ENCODE data around the gene RAB11B. TPM values are rescaled to one million over a fixed set of nuclear protein-coding genes. Genes with fewer than 3 reads are reported as not detected.

RAB11B gene
- total and polyA plus RNA-seq, 9 of the 15 experiments (the other 6 are each of a cell fraction or from before 2014, with no cell fraction given): 0.74 to 71.0 (median 13.8) TPM

- TF ChIP-seq TSHZ1 (CRISPR knock-in tag; IDR thresholded peaks at IDR 0.05): no peak
Measured at GRCh38 chr19:8396563-8397203, 6.5 kb downstream of the RAB11B start (continued).

GRCh38 chr19:8397271-8397670, 7.1 kb downstream of the RAB11B start:
- H3K79me2 ChIP-seq (ENCODE audit: control insufficient read depth, insufficient read depth, low read length): peaks cover 43% of the 10 kb centered on the region
- no peak for FAIRE-seq
- no TSS peak for BruUV-seq (replicated peaks)
- 0 out of 2 replicates have a peak, but pooled peaks have one; percentile 4 for TF ChIP-seq ARID4B (CRISPR knock-in tag; IDR thresholded peaks at IDR 0.05)
- no peak for TF ChIP-seq PREB (CRISPR knock-in tag; IDR thresholded peaks at IDR 0.05)
- TF ChIP-seq CREM (IDR thresholded peaks at IDR 0.05; ENCODE audit: low read depth): no peak
- peak; percentile 72 for TF ChIP-seq EGR1 (conservative IDR thresholded peaks at IDR 0.05)
- TF ChIP-seq NFIC (IDR thresholded peaks at IDR 0.05): peak; percentile 30; the same call in 1 of the 2 replicates
- POLR2A ChIA-PET: interaction anchor here (1.0 to 1.3 kb wide), 2 partner anchors 13 to 18 kb away, joined by 3 to 4 read pairs; no protein-coding TSS in a partner anchor
- H3K4me2 ChIP-seq (ENCODE audit: insufficient read depth, low read length): peak overlapping the region; percentile 26; the same call in 1 of the 2 replicates
- no peaks in the 10 kb centered on the region for H3K9me3 ChIP-seq (replicated peaks; ENCODE audit: control insufficient read depth, insufficient read depth, low read depth, low read length)
- H3K27me3 ChIP-seq (ENCODE audit: control insufficient read depth in 2 of 2, insufficient read depth in 2 of 2, low read length in 2 of 2): no peaks in the 10 kb centered on the region
- ATAC-seq: peak; percentile 15
- H3K9me1 ChIP-seq (ENCODE audit: control insufficient read depth, insufficient read depth, low read length): peaks cover 9% of the 10 kb centered on the region
- H3K27ac ChIP-seq (ENCODE audit: extremely low read depth, low read depth, low read length): no peak overlapping the region
- intact Hi-C loops (cut with micrococcal nuclease) (no loop called here), in situ Hi-C loops (cut with MboI) (loop anchor here (5.0 kb wide), 1 partner anchor 40 kb away; no protein-coding TSS in a partner anchor)
- no peak overlapping the region for H3K4me3 ChIP-seq
- H2AFZ ChIP-seq (ENCODE audit: low read depth, low read length): no peak overlapping the region
- 33% methylated on average over 6 of the region's 7 CpGs for WGBS (ENCODE audit: insufficient coverage, low coverage, missing lambda C conversion rate)
- CTCF ChIA-PET (ENCODE audit: low intra/inter-chr PET ratio): interaction anchor here (1.6 kb wide), 1 partner anchor 42 kb away, joined by 4 read pairs; no protein-coding TSS in a partner anchor
- H3K9ac ChIP-seq (ENCODE audit: insufficient read depth in 1 of 2, low read depth in 2 of 2, low read length in 2 of 2): peak overlapping the region in 1 of 2 experiments; percentile 77; a peak in 2 of 4 replicates
- peaks cover 38% of the 10 kb centered on the region for H4K20me1 ChIP-seq (replicated peaks; ENCODE audit: control insufficient read depth, insufficient read depth, low read length)
- H3K4me1 ChIP-seq (replicated peaks in 1 of 2; ENCODE audit: control insufficient read depth in 2 of 2, insufficient read depth in 2 of 2, low read length in 2 of 2): peaks cover 12 to 58% of the 10 kb centered on the region in 2 experiments; a peak in 4 of 5 replicates
- H3K36me3 ChIP-seq (ENCODE audit: control insufficient read depth, insufficient read depth, low read length): peaks cover 17% of the 10 kb centered on the region; the same call in 1 of the 3 replicates
- DNase-seq (ENCODE audit: extremely low read depth in 1 of 4, low spot score in 3 of 4): peak in 1 of 4 experiments; percentile 28

Measured in K562 (cell line).